Amniotic epithelial cell (primary cell): Measurements from ENCODE around the gene SLC17A7.
A peak's percentile ranks its signal among the peaks of the same experiment; 100 is the strongest.

Experiments
- DNase-seq: peaks from one replicate; pipeline ENCODE4 v3.0.0-alpha.2; 2010; ENCODE audit warnings: low read depth

The SLC17A7 gene

DNA sequence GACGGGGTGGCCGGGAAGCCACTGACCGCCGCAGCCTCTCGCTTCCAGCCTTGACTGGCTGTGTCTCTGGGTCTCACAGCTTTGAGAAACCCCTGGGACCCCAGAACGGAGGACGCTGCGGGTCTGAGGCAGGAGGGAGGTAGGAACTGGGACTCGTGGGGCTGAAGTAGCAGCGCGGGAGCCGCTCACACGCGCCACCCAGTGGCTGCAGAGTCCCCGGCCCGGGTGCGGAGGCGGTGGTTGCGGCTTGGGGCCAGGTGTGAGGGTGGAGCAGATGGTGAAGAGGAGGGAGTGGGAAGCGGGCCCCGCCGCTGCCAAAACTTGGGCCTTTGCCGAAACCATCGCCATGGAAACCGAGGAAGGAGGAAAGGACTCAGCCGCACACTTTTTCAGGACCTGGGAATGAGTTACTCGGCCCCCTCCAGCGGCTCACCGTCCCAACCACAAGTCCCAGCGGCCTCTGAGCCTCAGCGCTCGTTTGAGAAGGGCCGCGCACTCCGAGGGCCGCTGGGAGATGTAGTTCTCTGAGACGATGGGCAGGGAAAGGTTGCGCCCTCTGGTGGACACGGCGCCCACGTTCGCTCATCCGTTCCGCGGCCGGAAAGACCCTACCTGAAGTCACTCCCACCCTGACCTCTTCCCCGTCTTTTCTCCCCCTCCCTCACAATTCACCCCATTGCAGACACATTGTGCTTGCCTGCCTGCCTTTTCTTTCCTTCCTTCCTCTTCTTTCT, 2.2 kb upstream of the SLC17A7 start:
- DNase-seq: peak; percentile 89

DNA sequence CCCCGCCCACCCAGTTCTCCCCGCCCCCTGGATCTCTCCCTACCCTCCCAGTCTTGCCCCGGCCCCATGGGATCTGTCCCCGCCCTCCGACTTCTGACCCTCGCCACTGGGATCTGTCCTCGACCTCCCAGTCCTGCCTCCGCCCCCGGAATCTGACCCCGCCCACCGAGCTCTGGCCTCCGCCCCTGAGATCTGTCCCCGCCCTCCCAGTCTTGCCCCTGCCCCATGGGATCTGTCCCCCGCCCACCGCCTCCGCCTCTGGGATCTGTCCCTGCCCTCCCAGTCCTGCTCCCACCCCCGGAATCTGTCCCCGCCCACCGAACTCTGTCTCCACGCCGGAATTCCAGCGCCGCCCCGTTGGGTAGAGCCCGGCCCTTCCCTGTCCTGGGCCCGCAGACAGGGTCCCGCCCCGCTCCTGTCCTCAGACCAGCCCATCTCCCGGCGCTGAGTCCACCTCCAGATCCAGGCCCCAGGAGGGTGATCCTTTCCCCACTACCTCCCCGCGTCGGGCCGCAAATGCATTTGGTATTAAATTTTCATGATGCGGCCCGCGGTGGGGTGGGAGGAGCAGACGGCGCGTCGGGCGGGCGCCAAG, 1.5 kb upstream of the SLC17A7 start:
- peak; percentile 78 for DNase-seq

DNA sequence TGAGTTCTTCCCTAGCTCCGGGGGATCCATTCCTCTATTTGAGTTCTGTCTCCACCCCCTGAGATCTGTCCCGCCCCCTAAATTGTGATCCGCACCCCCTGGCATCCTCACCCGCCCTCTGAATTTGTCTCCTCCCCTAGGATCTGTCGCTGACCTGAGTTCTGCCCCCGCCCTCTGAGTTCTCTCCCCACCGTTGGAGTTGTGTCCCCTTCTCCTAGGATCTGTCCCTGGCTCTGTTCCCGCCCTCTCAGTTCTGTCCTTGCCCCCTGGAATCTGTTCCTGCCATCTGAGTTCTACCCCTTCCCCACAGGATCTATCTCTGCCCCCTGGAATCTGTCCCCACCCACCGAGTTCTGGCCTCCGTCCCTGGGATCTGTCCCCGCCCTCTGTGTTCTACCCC, 1.0 kb upstream of the SLC17A7 start:
- no peak for DNase-seq

DNA sequence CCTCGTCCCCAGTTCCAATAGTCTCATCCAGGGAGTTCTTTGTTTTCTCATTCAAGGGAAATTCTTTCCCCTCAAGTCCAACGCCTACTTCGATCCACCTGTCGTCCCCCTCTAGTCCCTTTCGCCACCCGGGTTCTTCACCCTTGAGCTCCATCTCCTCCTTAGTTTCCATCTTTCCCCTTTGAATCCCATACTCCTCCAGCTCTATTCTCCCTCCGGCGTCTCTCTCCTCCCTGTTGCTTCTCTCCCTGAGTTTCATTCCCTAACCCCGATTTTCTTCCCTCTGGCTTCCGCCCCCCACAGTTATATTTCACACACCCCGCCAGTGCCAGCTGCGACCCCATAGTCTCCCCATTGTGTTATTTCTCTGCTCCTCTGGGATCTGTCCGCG, 628 bp upstream of the SLC17A7 start:
- DNase-seq: no peak

DNA sequence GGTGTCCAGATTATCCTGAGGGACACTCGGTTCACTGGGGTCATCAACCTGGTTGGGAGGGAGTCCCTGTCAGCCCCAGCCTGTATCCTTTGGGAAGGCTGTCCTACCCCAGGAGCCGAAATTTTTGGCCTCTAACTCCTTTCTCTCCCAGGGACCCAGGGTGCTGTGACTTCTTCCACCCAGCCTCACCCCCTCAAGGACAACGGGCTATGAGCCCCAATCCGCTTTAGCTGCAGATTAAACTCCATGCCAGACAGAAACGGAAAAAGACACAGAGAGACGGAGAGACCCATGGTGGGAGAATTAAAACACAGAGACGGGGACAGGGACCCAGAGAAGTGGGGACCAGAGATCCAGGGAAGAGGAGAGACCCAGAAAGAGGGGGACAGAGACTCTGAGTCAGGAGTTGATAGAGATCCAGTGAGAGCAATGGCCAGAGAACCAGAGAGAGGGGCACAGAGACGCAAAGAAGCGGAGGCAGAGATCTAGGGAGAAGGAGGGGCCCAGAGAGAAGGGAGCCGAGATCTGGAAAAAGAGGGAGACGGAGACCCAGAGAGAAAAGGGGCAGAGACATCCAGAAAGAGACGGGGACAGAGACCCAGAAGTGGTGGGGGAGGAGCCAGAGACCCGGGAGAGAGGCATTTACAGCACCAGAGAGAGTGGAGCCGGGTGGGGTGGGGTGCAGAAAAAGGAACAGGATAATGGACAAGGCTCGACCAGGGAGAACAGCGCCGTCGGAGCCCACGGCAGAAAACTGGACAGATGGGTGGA, 703 bp downstream of the SLC17A7 start:
- no peak for DNase-seq

DNA sequence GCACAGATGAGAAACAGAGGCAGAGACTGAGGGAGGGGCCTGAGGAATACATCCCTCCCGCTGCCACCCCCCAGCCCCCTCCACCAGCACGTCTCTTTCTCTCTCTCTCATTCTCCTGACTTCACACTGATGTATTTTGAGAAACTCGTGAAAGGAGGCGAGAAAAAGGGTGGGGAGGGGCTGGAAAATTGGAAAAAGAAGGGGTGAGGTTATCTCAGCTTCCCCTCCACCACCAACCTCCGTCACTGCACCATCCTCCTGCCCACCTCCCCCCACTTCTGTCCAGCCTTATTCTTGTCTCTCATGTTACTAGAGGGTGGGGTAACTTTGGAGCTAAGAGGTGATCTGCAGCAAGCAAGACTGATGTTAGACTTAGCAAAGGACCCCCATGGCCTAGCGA, 1.5 kb downstream of the SLC17A7 start:
- no peak for DNase-seq

DNA sequence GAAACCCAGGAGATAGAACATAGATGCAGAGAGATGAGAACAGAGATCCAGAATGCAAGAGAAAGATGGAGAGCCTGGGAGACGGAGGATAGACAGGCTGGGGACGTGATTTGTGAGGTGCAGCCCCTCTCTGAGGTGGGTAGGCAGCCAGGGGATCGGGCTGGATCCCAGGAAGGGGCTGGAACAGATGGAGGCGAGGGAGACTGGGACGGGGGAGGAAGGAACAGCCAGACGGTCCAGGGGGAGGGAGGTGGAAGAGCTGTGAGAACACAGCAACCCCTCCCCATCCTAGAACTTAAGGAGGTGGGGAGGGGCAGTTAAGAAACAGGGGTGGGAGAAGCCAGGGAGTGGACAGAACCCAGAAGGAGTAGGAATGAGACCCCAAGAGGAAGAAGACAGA, 3.1 kb downstream of the SLC17A7 start:
- DNase-seq: no peak

DNA sequence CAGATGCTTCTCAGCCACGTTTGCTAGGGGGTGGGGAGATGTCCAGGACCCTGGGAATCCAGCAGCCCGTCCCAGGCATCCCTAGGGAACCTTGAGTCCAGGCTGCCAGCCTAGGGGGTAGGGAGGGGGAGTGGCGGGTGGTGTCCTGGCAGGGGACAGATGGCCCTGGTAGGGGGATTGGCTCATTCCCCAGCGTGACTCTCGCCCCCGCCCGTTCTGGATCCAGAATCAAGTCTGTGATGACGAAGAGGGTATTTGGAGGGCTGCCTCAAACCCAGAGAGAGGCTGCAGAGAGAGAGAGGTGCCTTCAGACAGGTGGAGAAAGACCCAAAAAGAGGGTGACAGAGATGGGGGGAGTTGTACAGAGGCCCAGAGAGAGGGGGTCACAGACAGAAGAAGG, 4.1 kb downstream of the SLC17A7 start:
- no peak for DNase-seq

DNA sequence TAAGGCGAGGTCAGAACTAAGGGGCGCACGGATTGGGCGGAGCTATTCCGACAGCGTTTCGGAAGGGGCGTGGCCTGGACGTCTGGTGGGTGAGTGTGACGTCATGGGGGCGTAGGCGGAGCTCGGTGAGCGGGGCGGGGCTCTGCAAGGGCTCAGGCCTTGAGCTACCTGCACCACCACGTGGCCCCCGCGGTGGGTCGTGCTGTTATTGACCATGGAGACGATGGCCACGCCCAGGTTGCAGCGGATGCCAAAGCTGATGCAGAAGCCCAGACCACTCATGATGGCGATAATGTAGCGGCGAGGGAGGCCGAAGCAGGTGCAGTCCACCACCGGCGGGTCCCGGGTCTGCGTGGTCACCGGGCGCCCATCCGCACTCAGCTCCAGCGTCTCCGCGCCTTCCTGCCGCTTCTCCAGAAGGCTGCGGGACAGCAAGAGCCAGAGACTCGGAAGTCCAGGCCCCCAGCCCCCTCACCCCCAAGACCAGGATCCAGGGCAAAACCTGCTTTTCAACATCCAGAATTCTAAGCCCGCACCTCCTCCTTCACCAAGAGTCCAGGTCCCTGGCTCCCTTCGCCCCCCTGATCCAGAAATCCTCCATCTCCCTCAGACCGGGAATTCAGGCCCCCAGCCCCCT, 4.8 kb downstream of the SLC17A7 start:
- no peak for DNase-seq

DNA sequence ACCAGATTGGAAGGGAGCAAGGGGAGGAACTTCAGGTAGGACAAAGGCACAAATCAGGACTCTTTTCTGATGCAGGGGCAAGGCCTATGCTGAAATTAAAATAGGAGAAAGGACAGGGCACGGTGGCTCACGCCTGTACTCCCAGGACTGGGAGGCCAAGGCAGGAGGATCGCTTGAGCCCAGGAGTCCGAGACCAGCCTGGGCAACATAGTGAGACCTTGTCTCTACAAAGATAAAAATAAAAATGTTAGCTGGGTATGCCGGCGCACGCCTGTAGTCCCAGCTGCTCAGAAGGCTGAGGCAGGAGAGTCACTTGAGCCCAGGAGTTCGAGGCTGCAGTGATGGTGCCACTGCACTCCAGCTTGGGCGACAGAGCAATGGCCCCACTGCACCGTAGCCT, 5.7 kb downstream of the SLC17A7 start:
- DNase-seq: no peak

DNA sequence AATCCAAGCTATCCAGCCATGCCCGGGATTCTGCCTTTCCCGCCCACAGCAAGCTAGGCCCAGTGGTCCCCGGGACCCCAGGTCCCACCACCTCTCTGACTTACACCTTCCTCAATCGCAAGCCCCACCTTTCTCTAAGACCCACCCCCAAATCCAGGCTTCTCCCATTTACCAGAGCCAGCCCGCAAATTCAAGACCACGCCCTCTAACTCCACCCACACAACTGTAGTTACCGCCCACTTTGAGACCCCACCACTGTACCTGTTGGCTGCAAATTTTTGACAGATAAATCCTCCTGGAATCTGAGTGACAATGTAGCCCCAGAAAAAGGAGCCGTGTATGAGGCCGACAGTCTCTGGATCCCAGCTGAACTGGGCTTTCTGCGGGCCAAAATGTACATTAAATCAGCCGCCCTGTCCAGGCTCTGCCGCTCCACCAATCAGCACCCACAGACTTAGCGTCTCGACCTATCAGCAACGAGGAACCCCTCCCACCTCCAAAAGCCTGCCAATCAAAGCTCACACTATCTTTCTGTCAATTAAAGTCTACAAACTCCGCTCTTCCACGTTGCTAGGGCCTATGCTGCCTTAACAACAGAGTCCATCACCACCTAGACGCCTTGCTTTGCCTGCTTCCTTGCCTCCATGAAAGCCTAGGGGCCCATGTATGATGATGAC, 6.3 kb downstream of the SLC17A7 start:
- DNase-seq: no peak

DNA sequence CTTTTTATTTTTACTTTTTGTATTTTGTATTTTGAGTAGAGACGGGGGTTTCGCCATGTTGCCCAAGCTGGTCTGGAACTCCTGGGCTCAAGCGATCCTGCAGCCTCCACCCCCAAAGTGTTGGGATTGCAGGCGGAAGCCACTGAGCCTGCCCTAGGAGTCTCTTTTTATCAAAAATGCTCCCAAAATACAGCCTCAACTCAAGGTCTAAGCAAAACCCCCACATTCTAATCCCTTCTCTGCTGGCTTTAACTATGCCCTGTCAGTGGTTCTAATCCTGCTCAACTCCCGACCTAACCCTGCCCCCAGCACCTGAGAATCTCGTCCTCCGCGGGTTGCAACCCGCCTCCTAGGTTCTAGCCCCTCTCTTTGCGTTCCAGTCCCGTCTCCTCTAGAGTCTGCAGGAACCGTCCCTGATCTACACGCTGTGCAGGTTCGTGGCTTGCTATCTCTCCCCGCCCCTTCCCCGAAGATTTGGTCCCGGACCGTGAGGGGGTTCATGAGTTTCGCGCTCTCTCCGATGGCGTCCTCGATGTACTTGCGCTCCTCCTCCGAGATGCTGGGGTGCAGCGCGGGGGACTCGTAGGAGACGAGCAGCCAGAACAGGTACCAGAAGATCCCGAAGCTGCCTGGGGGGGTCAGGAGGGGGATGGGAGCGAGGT, 8.0 kb downstream of the SLC17A7 start:
- no peak for DNase-seq

DNA sequence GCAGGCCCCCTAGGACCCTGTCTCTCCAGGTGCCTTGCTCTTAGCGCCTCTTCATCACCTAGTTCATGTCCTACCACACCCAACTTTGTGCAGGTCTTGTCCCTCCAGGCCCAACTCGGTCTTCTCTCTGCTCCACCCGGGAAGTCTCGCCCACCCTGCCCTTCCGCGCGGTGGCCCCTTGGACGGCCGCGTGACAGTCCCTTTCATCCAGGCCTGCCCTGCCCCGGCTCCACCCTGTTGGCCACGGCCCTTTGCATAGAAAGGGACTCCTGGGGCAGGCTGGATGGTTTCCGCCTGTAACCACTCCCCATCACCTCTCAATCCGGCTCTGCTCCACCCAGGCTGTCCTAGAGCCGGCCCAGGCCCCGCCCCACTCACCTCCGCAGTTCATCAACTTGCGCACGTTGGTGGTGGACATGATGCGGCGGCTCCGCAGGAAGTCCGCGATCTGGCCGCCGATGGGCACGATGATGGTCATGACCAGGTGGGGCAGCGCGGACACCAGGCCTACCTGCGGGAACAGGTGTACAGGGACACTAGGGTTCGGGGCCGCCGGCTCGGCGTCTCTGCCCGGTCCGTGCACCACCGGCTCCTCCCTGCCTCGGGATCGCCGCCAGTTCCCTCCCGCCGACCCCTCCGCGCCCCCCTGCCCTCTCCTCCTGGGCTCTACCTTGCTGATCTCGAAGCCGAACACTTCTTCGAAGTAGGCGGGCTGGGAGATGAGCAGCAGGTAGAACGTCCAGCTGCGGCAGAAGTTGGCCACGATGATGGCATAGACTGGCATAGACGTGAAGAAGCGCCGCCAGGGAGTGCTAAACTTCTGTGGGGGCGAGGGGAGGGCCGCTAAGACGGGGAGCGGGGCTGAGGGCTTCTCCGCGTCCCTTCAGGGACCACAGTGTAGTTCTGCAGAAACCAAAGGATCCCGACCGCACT, 8.9 kb downstream of the SLC17A7 start:
- no peak for DNase-seq

DNA sequence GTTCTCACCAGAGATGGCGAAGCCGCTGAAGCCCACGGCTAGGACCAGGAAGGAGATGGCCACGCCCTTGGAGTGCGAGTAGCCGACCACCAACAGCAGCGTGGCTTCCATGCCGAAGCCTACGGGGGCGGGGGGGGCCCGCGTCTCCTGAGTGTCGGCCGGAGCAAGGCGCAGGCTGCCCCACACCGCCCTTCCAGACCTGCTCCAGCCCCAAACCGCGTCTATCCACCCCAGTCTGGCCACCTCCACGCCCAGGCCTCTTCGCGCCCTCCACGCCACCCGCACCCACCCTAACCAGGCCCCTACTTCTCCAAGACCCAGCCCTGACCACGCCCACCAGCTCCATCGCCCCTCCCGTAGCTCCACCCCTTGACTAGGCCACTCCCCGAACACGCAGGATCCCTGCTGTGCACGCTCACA, 10.0 kb downstream of the SLC17A7 start:
- DNase-seq: no peak

DNA sequence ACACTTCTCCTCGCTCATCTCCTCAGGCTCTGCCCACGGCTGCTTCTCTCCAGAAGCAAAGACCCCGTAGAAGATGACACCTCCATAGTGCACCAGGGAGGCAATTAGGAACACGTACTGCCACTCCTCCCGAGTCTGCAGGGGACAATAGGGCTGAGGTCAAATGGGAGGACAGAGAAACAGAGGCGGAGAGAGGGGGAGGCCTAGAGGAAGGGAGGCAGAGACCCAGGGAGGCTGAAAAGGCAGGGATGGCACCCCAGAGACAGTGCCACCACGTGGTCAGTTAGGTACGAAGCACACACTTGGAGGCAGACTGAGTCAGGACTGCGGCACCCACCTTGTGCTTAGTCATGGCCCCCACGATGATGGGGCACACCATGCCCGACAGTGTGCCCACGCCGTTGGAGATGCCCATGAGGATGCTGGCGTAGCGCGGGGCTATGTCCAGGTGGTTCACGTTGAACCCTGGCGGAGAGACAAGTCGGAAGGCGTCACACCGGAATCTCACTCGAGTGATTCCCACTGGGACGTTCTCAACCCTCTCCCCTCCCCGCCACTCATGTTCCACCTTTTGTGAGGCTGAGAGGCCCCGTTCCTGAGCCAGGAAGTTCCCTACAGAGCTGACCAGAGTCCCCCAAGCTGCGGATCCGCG, 10.5 kb downstream of the SLC17A7 start:
- DNase-seq: no peak

DNA sequence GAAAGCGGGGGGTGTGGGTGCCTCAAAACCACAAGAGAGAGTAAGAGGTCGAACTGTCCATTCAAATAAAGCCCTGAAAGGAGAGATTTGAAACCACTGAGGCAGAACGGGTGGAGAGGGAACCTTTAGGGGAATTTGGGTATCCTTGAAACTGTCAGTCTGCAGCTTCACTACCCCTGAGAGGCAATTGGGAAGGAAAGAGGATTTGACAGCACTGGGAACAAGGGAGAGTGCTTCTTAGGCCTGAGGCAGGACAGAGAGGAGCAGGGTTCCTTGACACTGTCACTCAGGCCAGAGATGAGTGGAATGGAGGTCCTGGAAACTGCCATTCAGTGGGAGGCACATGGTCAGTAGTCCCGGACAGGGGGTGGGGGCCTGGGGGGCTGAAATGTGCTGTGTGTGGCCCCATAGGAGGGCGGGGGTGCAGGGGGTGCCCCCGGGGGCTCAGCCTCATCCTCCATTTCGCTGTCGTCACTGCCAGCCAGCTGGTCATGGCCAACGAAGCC, 11.1 kb downstream of the SLC17A7 start:
- DNase-seq: no peak

DNA sequence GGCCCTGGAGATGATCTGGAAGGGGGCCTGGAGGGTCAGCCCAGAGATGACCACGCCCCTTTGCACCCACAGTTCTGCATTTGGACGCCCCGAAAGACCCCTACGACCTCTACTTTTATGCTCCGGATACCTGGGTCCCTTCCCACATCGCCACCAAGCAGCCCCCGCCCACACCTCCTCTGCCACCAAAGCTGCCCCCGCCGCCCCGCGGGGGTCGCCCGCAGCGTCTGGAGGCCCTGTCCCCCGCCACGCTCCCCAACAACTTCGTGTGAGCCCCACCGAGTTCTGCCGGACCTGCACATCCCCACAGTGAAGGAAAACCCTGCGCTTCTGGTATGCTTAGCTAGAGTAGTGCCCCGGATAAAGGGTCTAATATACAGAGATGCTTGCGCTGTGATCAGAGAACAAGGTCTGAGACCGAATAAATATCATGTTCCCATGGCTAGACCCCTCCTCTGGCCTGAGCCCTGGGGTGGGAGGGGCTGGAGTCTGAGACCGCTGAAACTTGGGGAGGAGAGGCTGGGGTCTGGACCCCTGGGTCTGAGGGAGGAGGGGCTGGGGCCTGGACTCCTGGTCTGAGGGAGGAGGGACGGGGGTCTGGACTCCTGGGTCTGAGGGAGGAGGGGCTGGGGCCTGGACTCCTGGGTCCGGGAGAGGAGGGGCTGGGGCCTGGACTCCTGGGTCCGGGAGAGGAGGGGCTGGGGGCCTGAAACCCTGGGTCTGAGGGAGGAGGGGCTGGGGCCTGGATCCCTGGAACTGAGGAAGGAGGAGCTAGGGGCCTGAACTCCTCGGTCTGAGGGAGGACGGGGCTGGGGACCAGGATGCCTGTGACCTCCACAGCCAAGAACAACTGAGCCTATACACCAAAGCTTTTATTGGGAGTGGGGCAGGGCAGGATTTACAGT, 12.5 kb downstream of the SLC17A7 start:
- no peak for DNase-seq

DNA sequence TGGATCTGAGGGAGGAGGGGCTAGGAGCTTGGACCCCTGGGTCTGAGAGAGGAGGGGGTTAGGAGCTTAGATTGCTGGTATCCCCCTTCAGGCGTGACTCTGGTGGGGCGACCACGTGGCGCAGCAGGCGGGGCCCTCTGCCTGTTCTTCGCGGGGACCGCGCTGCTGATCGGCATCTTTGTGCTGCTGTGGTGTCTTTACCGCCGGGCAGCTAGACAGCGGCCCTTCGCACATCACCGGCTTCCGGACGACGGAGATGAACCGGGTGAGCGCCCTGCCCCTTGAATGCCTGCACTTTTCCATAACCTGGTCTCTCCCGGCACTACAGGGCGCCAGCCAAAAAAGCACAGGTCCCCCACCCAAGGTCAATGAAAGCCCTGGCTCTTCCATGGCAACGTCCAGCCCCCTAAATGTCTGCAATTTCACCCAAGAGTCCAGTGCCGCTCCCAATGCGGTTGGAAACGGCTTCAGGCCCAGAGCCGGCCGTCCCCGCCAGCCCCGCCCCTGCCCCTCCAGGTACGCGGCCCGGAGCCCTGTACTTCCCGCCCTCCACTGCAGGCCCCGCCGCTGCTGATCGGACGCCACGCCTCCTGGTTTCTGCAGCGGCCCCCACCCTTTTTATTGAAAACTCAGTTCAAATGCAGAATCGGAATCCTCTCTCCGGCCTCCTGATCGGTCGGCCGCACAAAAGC, 13.3 kb downstream of the SLC17A7 start:
- no peak for DNase-seq
